ENCODE measurements around the gene SYDE2.

SYDE2 gene

GRCh38 chr1:85116856-85117255, 84.0 kb downstream of the SYDE2 start:
- no peak for DNase-seq

GRCh38 chr1:85115933-85116332, 84.9 kb downstream of the SYDE2 start:
- no peak for DNase-seq

GRCh38 chr1:85111695-85112094, 89.1 kb downstream of the SYDE2 start:
- DNase-seq: no peak

GRCh38 chr1:85109475-85109874, 91.3 kb downstream of the SYDE2 start:
- DNase-seq: no peak

Measured in NCI-H524 treated with DMSO at 0.1 percent for 48 hours (cell line).